ENCODE data around the gene MSRB3.

- TF ChIP-seq CTCF (IDR thresholded peaks at IDR 0.05) (no peak), POLR2A (IDR thresholded peaks at IDR 0.05) (no peak)
Measured at GRCh38 chr12:65364046-65364445, 85.6 kb downstream of the MSRB3 start.
